Measurements from ENCODE around the gene PAPOLB. TPM values are rescaled to one million over a fixed set of nuclear protein-coding genes. Genes with fewer than 3 reads are reported as not detected.

PAPOLB gene
- total and polyA plus RNA-seq, 5 experiments from 2014 or later: not detected

- H3K4me1 Mint-ChIP-seq: peaks cover 3 to 11% (median 7%) of the 10 kb centered on the region in 4 donors
- H3K27me3 Mint-ChIP-seq: peaks cover 6 to 53% (median 31%) of the 10 kb centered on the region in 5 donors
- POLR2A ChIA-PET: no interaction called here
- ATAC-seq (no peak), DNase-seq (no peak)
- no peak overlapping the region for H3K4me3 Mint-ChIP-seq
- H3K36me3 Mint-ChIP-seq: peaks cover 0 to 2% (median 0%) of the 10 kb centered on the region in 3 donors
- no peak overlapping the region for H3K27ac Mint-ChIP-seq
- H3K9me3 Mint-ChIP-seq: peaks cover 0 to 6% (median 0%) of the 10 kb centered on the region in 9 donors
Observed at GRCh38 chr7:4873071-4873944, 11.5 kb upstream of the PAPOLB start.

- H3K27me3 Mint-ChIP-seq: peaks cover 6 to 41% (median 24%) of the 10 kb centered on the region in 5 donors
- DNase-seq (no peak), ATAC-seq (no peak)
- POLR2A ChIA-PET: no interaction called here
- H3K4me1 Mint-ChIP-seq: peaks cover 3 to 11% (median 7%) of the 10 kb centered on the region in 4 donors
- peak overlapping the region in 1 of 10 donors; percentile 45 for H3K4me3 Mint-ChIP-seq
- H3K27ac Mint-ChIP-seq: no peak overlapping the region
- peaks cover 0 to 2% (median 0%) of the 10 kb centered on the region in 3 donors for H3K36me3 Mint-ChIP-seq
- peaks cover 0 to 6% (median 2%) of the 10 kb centered on the region in 9 donors for H3K9me3 Mint-ChIP-seq
Observed at GRCh38 chr7:4871930-4872675, 10.3 kb upstream of the PAPOLB start.

- H3K27me3 Mint-ChIP-seq: peaks cover 9 to 36% (median 24%) of the 10 kb centered on the region in 5 donors
- DNase-seq (peak in 2 of 10 donors; percentile 1 to 13), ATAC-seq (peak in 1 of 2 donors; percentile 38)
- H3K36me3 Mint-ChIP-seq: peaks cover 0 to 2% (median 0%) of the 10 kb centered on the region in 3 donors
- POLR2A ChIA-PET: no interaction called here
- peak overlapping the region in 4 of 10 donors; percentile 6 to 31 (median 14) for H3K4me3 Mint-ChIP-seq
- H3K9me3 Mint-ChIP-seq: peaks cover 0 to 6% (median 2%) of the 10 kb centered on the region in 9 donors
- H3K27ac Mint-ChIP-seq: peak overlapping the region in 2 of 10 donors; percentile 3 to 11
- peaks cover 3 to 11% (median 7%) of the 10 kb centered on the region in 4 donors for H3K4me1 Mint-ChIP-seq
Observed at GRCh38 chr7:4871056-4871680, 9.3 kb upstream of the PAPOLB start.

- H3K9me3 Mint-ChIP-seq: peaks cover 0 to 16% (median 6%) of the 10 kb centered on the region in 9 donors
- DNase-seq (no peak), ATAC-seq (no peak)
- no peak overlapping the region for H3K27ac Mint-ChIP-seq
- H3K36me3 Mint-ChIP-seq: peaks cover 0 to 2% (median 1%) of the 10 kb centered on the region in 3 donors
- peaks cover 3 to 11% (median 7%) of the 10 kb centered on the region in 4 donors for H3K4me1 Mint-ChIP-seq
- H3K27me3 Mint-ChIP-seq: peaks cover 21 to 63% (median 43%) of the 10 kb centered on the region in 5 donors
- POLR2A ChIA-PET: no interaction called here
- H3K4me3 Mint-ChIP-seq: no peak overlapping the region
Observed at GRCh38 chr7:4868493-4868892, 6.7 kb upstream of the PAPOLB start.

GRCh38 chr7:4866528-4867496 is 5.0 kb upstream of the PAPOLB start:
- Mint-ChIP-seq H3K4me1 (peaks cover 3 to 21% (median 9%) of the 10 kb centered on the region in 4 donors), H3K4me3 (no peak overlapping the region), H3K36me3 (peaks cover 0 to 9% (median 8%) of the 10 kb centered on the region in 3 donors), H3K9me3 (peaks cover 0 to 30% (median 17%) of the 10 kb centered on the region in 9 donors), H3K27ac (no peak overlapping the region), H3K27me3 (peaks cover 27 to 63% (median 44%) of the 10 kb centered on the region in 5 donors)
- POLR2A ChIA-PET: no interaction called here
- DNase-seq (no peak), ATAC-seq (no peak)

GRCh38 chr7:4862156-4862555 is 326 bp upstream of the PAPOLB start:
- POLR2A ChIA-PET: no interaction called here
- Mint-ChIP-seq H3K4me1 (peaks cover 0 to 16% (median 5%) of the 10 kb centered on the region in 4 donors), H3K9me3 (peaks cover 0 to 49% (median 20%) of the 10 kb centered on the region in 9 donors), H3K36me3 (peaks cover 0 to 15% (median 6%) of the 10 kb centered on the region in 3 donors), H3K27ac (peak overlapping the region in 3 of 10 donors; percentile 45 to 71 (median 71)), H3K27me3 (peaks cover 26 to 50% (median 47%) of the 10 kb centered on the region in 5 donors), H3K4me3 (peak overlapping the region; percentile 66 to 82 (median 71))
- DNase-seq (no peak), ATAC-seq (no peak)

- DNase-seq (no peak), ATAC-seq (peak in 1 of 2 donors; percentile 7)
- peaks cover 24 to 55% (median 47%) of the 10 kb centered on the region in 5 donors for H3K27me3 Mint-ChIP-seq
- peak overlapping the region; percentile 66 to 82 (median 71) for H3K4me3 Mint-ChIP-seq
- peaks cover 0 to 16% (median 5%) of the 10 kb centered on the region in 4 donors for H3K4me1 Mint-ChIP-seq
- peaks cover 0 to 49% (median 20%) of the 10 kb centered on the region in 9 donors for H3K9me3 Mint-ChIP-seq
- POLR2A ChIA-PET: no interaction called here
- peak overlapping the region in 5 of 10 donors; percentile 52 to 81 (median 71) for H3K27ac Mint-ChIP-seq
- H3K36me3 Mint-ChIP-seq: peaks cover 0 to 15% (median 6%) of the 10 kb centered on the region in 3 donors
Observed at GRCh38 chr7:4861227-4861626, 603 bp downstream of the PAPOLB start.

GRCh38 chr7:4857189-4857588 is 4.6 kb downstream of the PAPOLB start:
- Mint-ChIP-seq H3K9me3 (peaks cover 0 to 25% (median 4%) of the 10 kb centered on the region in 9 donors), H3K4me3 (no peak overlapping the region), H3K36me3 (peaks cover 0 to 6% (median 0%) of the 10 kb centered on the region in 3 donors), H3K4me1 (peaks cover 0 to 10% (median 3%) of the 10 kb centered on the region in 4 donors), H3K27ac (no peak overlapping the region), H3K27me3 (peaks cover 4 to 19% (median 11%) of the 10 kb centered on the region in 5 donors)
- ATAC-seq (no peak), DNase-seq (no peak)
- POLR2A ChIA-PET: no interaction called here

GRCh38 chr7:4856336-4857057 is 5.3 kb downstream of the PAPOLB start:
- Mint-ChIP-seq H3K4me3 (no peak overlapping the region), H3K36me3 (peaks cover 0 to 5% (median 0%) of the 10 kb centered on the region in 3 donors), H3K27ac (no peak overlapping the region), H3K27me3 (peaks cover 0 to 17% (median 6%) of the 10 kb centered on the region in 5 donors), H3K9me3 (peaks cover 0 to 22% (median 4%) of the 10 kb centered on the region in 9 donors), H3K4me1 (peaks cover 0 to 4% (median 3%) of the 10 kb centered on the region in 4 donors)
- ATAC-seq: no peak
- DNase-seq: no peak
- POLR2A ChIA-PET: no interaction called here

- Mint-ChIP-seq H3K4me1 (peaks cover 0 to 2% (median 0%) of the 10 kb centered on the region in 4 donors), H3K9me3 (peaks cover 0 to 11% (median 0%) of the 10 kb centered on the region in 9 donors)
- POLR2A ChIA-PET: interaction anchor here (0.7 kb wide), 1 partner anchor 1445 kb away, joined by 8 read pairs; no protein-coding TSS in a partner anchor
Observed at GRCh38 chr7:4854916-4855315, 6.9 kb downstream of the PAPOLB start.

More at GRCh38 chr7:4854916-4855315, 6.9 kb downstream of the PAPOLB start:
- Mint-ChIP-seq H3K36me3 (peaks cover 0 to 5% (median 0%) of the 10 kb centered on the region in 3 donors), H3K27ac (no peak overlapping the region), H3K4me3 (no peak overlapping the region), H3K27me3 (peaks cover 0 to 17% (median 3%) of the 10 kb centered on the region in 5 donors)
- ATAC-seq: no peak
- DNase-seq: no peak
